GM12874 (cell line): ENCODE results near the gene ALG8.

Source experiments
- CTCF ChIP-seq: IDR thresholded peaks from 2 replicates; pipeline ENCODE4 v1.5.1; 2011; ENCODE audit warnings: low read depth, mild to moderate bottlenecking, control low read depth, low read length, moderate library complexity; ENCODE audit not compliant: insufficient read depth

The ALG8 gene

DNA sequence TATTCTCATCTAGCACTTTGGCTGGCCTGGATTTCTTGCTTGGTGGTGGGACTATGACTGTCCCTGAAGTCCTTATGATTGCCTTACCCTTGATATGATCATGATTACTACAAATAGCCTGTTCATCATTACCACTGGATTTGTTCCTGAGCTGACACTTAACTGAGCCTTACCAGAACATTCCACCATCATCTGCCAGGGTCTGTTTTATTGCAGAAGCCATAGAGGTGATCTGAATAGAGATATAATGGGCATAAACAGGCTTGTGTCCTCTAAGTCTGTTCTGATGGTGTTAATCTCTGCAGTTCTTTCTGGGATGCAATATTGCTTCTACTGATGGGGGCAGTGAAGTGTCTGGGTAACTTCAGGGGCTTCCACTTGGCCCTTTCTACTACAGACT lies 12.4 kb upstream of the ALG8 start:
- no peak for TF ChIP-seq CTCF

- TF ChIP-seq CTCF: no peak
These were observed 11.3 kb upstream of the ALG8 start for GRCh38 chr11:78150754-78151153.

DNA sequence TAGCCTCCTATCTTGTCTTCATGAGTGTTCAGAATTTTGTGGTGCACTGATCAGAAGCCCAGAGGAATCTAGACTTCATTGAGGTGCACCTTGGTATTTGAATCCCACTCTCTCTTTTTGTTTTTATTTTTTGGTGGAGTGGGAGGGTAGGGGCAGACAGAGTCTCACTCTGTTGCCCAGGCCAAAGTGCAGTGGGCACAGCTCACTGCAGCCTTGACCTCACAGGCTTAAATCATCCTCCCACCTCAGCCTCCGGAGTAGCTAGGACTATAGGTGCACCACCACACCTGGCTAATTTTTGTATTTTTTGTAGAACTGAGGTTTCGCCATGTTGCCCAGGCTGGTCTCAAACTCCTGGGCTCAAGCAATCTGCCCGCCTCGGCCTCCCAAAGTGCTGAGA lies 10.9 kb upstream of the ALG8 start:
- no peak for TF ChIP-seq CTCF

DNA sequence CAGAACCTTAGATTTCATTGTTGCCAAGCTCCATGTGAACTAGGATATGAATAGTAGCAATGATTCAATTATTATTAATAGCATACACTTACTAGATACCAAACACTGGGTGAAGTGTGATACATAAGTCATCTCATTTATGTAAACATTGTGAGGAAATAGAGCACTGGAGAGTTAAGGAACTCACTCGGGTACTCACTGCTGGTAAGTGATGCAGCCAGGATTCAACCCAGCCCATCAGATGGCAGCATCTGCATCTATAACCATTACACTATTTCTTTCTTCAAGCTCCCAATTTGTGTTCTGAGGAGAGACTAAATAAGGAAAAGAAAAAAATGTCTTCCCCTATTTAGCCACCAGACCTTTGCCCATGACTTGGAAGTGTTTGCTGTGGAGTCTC lies 10.2 kb upstream of the ALG8 start:
- TF ChIP-seq CTCF: no peak

DNA sequence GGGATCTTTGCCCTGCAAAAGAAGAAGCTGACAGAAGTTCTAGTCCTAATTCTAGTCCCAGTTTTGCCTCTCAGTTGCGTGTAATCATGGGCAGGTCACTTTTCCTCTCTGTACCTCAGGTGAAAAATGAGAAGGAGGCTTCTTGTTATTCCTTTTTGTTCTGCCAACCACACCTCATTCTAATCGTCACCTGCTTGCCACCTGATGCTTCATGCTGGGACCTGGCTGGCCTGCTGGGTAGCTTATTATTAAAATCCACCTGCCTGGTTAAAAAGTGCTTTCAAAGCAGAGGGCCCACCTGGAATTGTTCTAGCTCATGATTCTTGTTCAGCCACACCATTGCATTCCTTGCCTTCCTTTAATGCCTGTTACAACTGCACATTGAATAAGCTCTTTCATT lies 8.4 kb upstream of the ALG8 start:
- TF ChIP-seq CTCF: no peak

DNA sequence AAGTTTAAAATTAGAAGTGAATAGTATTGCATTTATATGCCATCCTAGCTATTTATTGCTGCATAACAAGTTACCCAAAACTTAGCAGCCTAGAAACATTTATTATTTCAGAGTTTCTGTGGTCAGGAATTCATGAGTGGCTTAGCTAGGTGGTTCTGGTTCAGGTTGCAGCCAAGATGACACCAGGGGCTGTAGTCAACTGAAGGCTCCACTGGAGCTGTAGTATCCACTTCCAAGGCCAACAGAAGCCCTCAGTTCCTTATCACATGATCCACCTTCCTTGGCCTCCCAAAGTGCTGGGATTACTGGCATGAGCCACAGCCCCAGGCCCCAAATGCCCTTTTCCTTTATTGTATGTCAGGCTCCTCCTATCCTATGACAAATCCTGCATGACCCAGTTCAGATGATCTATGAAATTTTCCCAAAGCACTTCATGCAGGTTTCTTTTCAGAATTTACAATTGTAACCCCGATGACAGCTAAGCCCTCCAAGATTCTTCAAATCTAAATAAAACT lies 6.1 kb upstream of the ALG8 start:
- TF ChIP-seq CTCF: no peak

- no peak for TF ChIP-seq CTCF
These were observed 1.1 kb upstream of the ALG8 start for GRCh38 chr11:78140392-78141077.
